Measurements from ENCODE around the gene ITGA7.

ITGA7 gene

GRCh38 chr12:55686366-55687010 lies 21.2 kb downstream of the ITGA7 start:
- H3K4me3 ChIP-seq (replicated peaks; ENCODE audit: low read depth, low read length) = no peak overlapping the region
- TF ChIP-seq CTCF (IDR thresholded peaks at IDR 0.05; ENCODE audit: low read depth, low read length, missing control alignments) = no peak
- DNase-seq (ENCODE audit: extremely low read depth, low read depth) = no peak

GRCh38 chr12:55685671-55686070 lies 22.0 kb downstream of the ITGA7 start:
- no peak overlapping the region for H3K4me3 ChIP-seq (replicated peaks; ENCODE audit: low read depth, low read length)
- TF ChIP-seq CTCF (IDR thresholded peaks at IDR 0.05; ENCODE audit: low read depth, low read length, missing control alignments) = no peak
- DNase-seq (ENCODE audit: extremely low read depth, low read depth) = no peak

GRCh38 chr12:55684761-55685370 lies 22.8 kb downstream of the ITGA7 start:
- H3K4me3 ChIP-seq (replicated peaks; ENCODE audit: low read depth, low read length) = no peak overlapping the region
- TF ChIP-seq CTCF (IDR thresholded peaks at IDR 0.05; ENCODE audit: low read depth, low read length, missing control alignments) = no peak
- DNase-seq (ENCODE audit: extremely low read depth, low read depth) = no peak

GRCh38 chr12:55683676-55684075 lies 24.0 kb downstream of the ITGA7 start:
- no peak for TF ChIP-seq CTCF (IDR thresholded peaks at IDR 0.05; ENCODE audit: low read depth, low read length, missing control alignments)
- H3K4me3 ChIP-seq (replicated peaks; ENCODE audit: low read depth, low read length) = no peak overlapping the region
- DNase-seq (ENCODE audit: extremely low read depth, low read depth) = no peak

GRCh38 chr12:55682087-55682796 lies 25.5 kb downstream of the ITGA7 start:
- no peak for DNase-seq (ENCODE audit: extremely low read depth, low read depth)
- TF ChIP-seq CTCF (IDR thresholded peaks at IDR 0.05; ENCODE audit: low read depth, low read length, missing control alignments) = no peak
- H3K4me3 ChIP-seq (replicated peaks; ENCODE audit: low read depth, low read length) = peak overlapping the region; percentile 34

- peak; percentile 48 for DNase-seq (ENCODE audit: extremely low read depth, low read depth)
- peak; percentile 46 for TF ChIP-seq CTCF (IDR thresholded peaks at IDR 0.05; ENCODE audit: low read depth, low read length, missing control alignments)
- peak overlapping the region; percentile 34 for H3K4me3 ChIP-seq (replicated peaks; ENCODE audit: low read depth, low read length)
Observed at GRCh38 chr12:55681142-55682077, 26.3 kb downstream of the ITGA7 start.
